ENCODE measurements around the gene PKD1L1.
"Not testable (repeated sequence)": the region's sequence is repeated elsewhere in the genome, so short reads cannot be mapped to it uniquely, and the experiment has no call there.

PKD1L1 gene

GRCh38 chr7:47938574-47939165 lies 9.6 kb downstream of the PKD1L1 start:
- in situ Hi-C loops (cut with MboI; ENCODE audit: low sequenced_read_pairs): loop anchor here (25.0 kb wide), 1 partner anchor 676 kb away; no protein-coding TSS in a partner anchor
- H3K27me3 ChIP-seq (ENCODE audit: low read depth): no peaks in the 10 kb centered on the region
- no peak for DNase-seq (ENCODE audit: low spot score in 2 of 2)
- no peaks in the 10 kb centered on the region for H3K4me1 ChIP-seq
- H3K9me3 ChIP-seq: no peaks in the 10 kb centered on the region
- H3K36me3 ChIP-seq (replicated peaks): no peaks in the 10 kb centered on the region
- H3K4me3 ChIP-seq: no peak overlapping the region

- H3K4me3 ChIP-seq: no peak overlapping the region
Observed at GRCh38 chr7:47937711-47938573, 10.3 kb downstream of the PKD1L1 start.

GRCh38 chr7:47937065-47937687 lies 11.1 kb downstream of the PKD1L1 start:
- in situ Hi-C loops (cut with MboI; ENCODE audit: low sequenced_read_pairs): loop anchor here (25.0 kb wide), 1 partner anchor 675 kb away; no protein-coding TSS in a partner anchor
- Histone ChIP-seq H3K4me1 (no peaks in the 10 kb centered on the region), H3K36me3 (replicated peaks) (no peaks in the 10 kb centered on the region), H3K9me3 (no peaks in the 10 kb centered on the region), H3K27me3 (ENCODE audit: low read depth) (no peaks in the 10 kb centered on the region), H3K4me3 (no peak overlapping the region)
- no peak for DNase-seq (ENCODE audit: low spot score in 2 of 2)

More at GRCh38 chr7:47937711-47938573, 10.3 kb downstream of the PKD1L1 start:
- Histone ChIP-seq H3K9me3 (no peaks in the 10 kb centered on the region), H3K27me3 (ENCODE audit: low read depth) (no peaks in the 10 kb centered on the region), H3K4me1 (no peaks in the 10 kb centered on the region), H3K36me3 (replicated peaks) (no peaks in the 10 kb centered on the region)
- in situ Hi-C loops (cut with MboI; ENCODE audit: low sequenced_read_pairs): loop anchor here (25.0 kb wide), 1 partner anchor 676 kb away; no protein-coding TSS in a partner anchor
- DNase-seq (ENCODE audit: low spot score in 2 of 2): no peak

- Histone ChIP-seq H3K4me1 (no peaks in the 10 kb centered on the region), H3K9me3 (no peaks in the 10 kb centered on the region), H3K4me3 (no peak overlapping the region), H3K36me3 (replicated peaks) (no peaks in the 10 kb centered on the region), H3K27me3 (ENCODE audit: low read depth) (no peaks in the 10 kb centered on the region)
- no peak for DNase-seq (ENCODE audit: low spot score in 2 of 2)
- in situ Hi-C loops (cut with MboI; ENCODE audit: low sequenced_read_pairs): loop anchor here (25.0 kb wide), 1 partner anchor 674 kb away; no protein-coding TSS in a partner anchor
Observed at GRCh38 chr7:47936323-47936722, 11.9 kb downstream of the PKD1L1 start.

GRCh38 chr7:47935336-47935735 lies 12.9 kb downstream of the PKD1L1 start:
- DNase-seq (ENCODE audit: low spot score in 2 of 2): no peak
- no peaks in the 10 kb centered on the region for H3K9me3 ChIP-seq
- H3K4me1 ChIP-seq: no peaks in the 10 kb centered on the region
- no peaks in the 10 kb centered on the region for H3K27me3 ChIP-seq (ENCODE audit: low read depth)
- in situ Hi-C loops (cut with MboI; ENCODE audit: low sequenced_read_pairs): loop anchor here (25.0 kb wide), 1 partner anchor 673 kb away; no protein-coding TSS in a partner anchor
- H3K36me3 ChIP-seq (replicated peaks): no peaks in the 10 kb centered on the region
- H3K4me3 ChIP-seq: no peak overlapping the region

GRCh38 chr7:47934831-47935230 lies 13.4 kb downstream of the PKD1L1 start:
- no peaks in the 10 kb centered on the region for H3K9me3 ChIP-seq
- no peaks in the 10 kb centered on the region for H3K27me3 ChIP-seq (ENCODE audit: low read depth)
- in situ Hi-C loops (cut with MboI; ENCODE audit: low sequenced_read_pairs): loop anchor here (25.0 kb wide), 1 partner anchor 673 kb away; no protein-coding TSS in a partner anchor
- DNase-seq (ENCODE audit: low spot score in 2 of 2): no peak
- no peak overlapping the region for H3K4me3 ChIP-seq
- no peaks in the 10 kb centered on the region for H3K4me1 ChIP-seq
- H3K36me3 ChIP-seq (replicated peaks): no peaks in the 10 kb centered on the region

GRCh38 chr7:47933215-47933614 lies 15.1 kb downstream of the PKD1L1 start:
- no peak for DNase-seq (ENCODE audit: low spot score in 2 of 2)
- Histone ChIP-seq H3K27me3 (ENCODE audit: low read depth) (no peaks in the 10 kb centered on the region), H3K4me3 (no peak overlapping the region), H3K4me1 (no peaks in the 10 kb centered on the region), H3K36me3 (replicated peaks) (no peaks in the 10 kb centered on the region), H3K9me3 (no peaks in the 10 kb centered on the region)
- in situ Hi-C loops (cut with MboI; ENCODE audit: low sequenced_read_pairs): loop anchor here (25.0 kb wide), 1 partner anchor 671 kb away; no protein-coding TSS in a partner anchor

- no peaks in the 10 kb centered on the region for H3K27me3 ChIP-seq (ENCODE audit: low read depth)
Observed at GRCh38 chr7:47932466-47933037, 15.7 kb downstream of the PKD1L1 start.

GRCh38 chr7:47932016-47932415 lies 16.2 kb downstream of the PKD1L1 start:
- Histone ChIP-seq H3K4me1 (no peaks in the 10 kb centered on the region), H3K9me3 (no peaks in the 10 kb centered on the region), H3K4me3 (no peak overlapping the region), H3K36me3 (replicated peaks) (no peaks in the 10 kb centered on the region), H3K27me3 (ENCODE audit: low read depth) (no peaks in the 10 kb centered on the region)
- DNase-seq (ENCODE audit: low spot score in 2 of 2): no peak
- in situ Hi-C loops (cut with MboI; ENCODE audit: low sequenced_read_pairs): loop anchor here (25.0 kb wide), 1 partner anchor 670 kb away; no protein-coding TSS in a partner anchor

More at GRCh38 chr7:47932466-47933037, 15.7 kb downstream of the PKD1L1 start:
- in situ Hi-C loops (cut with MboI; ENCODE audit: low sequenced_read_pairs): loop anchor here (25.0 kb wide), 1 partner anchor 670 kb away; no protein-coding TSS in a partner anchor
- H3K9me3 ChIP-seq: no peaks in the 10 kb centered on the region
- no peak for DNase-seq (ENCODE audit: low spot score in 2 of 2)
- H3K4me1 ChIP-seq: no peaks in the 10 kb centered on the region
- no peak overlapping the region for H3K4me3 ChIP-seq
- H3K36me3 ChIP-seq (replicated peaks): no peaks in the 10 kb centered on the region

GRCh38 chr7:47931005-47932004 lies 17.0 kb downstream of the PKD1L1 start:
- Histone ChIP-seq H3K9me3 (no peaks in the 10 kb centered on the region), H3K4me1 (no peaks in the 10 kb centered on the region), H3K27me3 (ENCODE audit: low read depth) (no peaks in the 10 kb centered on the region), H3K36me3 (replicated peaks) (no peaks in the 10 kb centered on the region), H3K4me3 (no peak overlapping the region)
- in situ Hi-C loops (cut with MboI; ENCODE audit: low sequenced_read_pairs): loop anchor here (25.0 kb wide), 1 partner anchor 669 kb away; no protein-coding TSS in a partner anchor
- no peak for DNase-seq (ENCODE audit: low spot score in 2 of 2)

GRCh38 chr7:47924266-47924665 lies 24.0 kb downstream of the PKD1L1 start:
- no peak for DNase-seq (ENCODE audit: low spot score in 2 of 2)
- no peaks in the 10 kb centered on the region for H3K4me1 ChIP-seq
- in situ Hi-C loops (cut with MboI; ENCODE audit: low sequenced_read_pairs): no loop called here

GRCh38 chr7:47923081-47923875 lies 25.0 kb downstream of the PKD1L1 start:
- in situ Hi-C loops (cut with MboI; ENCODE audit: low sequenced_read_pairs); H3K9me3 ChIP-seq; H3K36me3 ChIP-seq (replicated peaks); DNase-seq (ENCODE audit: low spot score in 2 of 2); H3K4me1 ChIP-seq; H3K4me3 ChIP-seq; H3K27me3 ChIP-seq (ENCODE audit: low read depth): not testable (repeated sequence)

More at GRCh38 chr7:47924266-47924665, 24.0 kb downstream of the PKD1L1 start:
- no peaks in the 10 kb centered on the region for H3K36me3 ChIP-seq (replicated peaks)
- no peak overlapping the region for H3K4me3 ChIP-seq
- H3K9me3 ChIP-seq: no peaks in the 10 kb centered on the region
- no peaks in the 10 kb centered on the region for H3K27me3 ChIP-seq (ENCODE audit: low read depth)
